Hepatocyte (in vitro differentiated cells): Measurements from ENCODE around the gene TTC27.

Source experiments
- CTCF ChIP-seq: fragments of 200-600 bp; sonication (generic); IDR thresholded peaks from 2 replicates; pipeline ENCODE4 v1.5.1; 2016; ENCODE audit warnings: antibody characterized with exemption, mild to moderate bottlenecking; ENCODE audit not compliant: poor library complexity
- EZH2 ChIP-seq: fragments of 200-600 bp; sonication (generic); IDR thresholded peaks from 2 replicates; pipeline ENCODE4 v1.6.1; 2016; ENCODE audit warnings: antibody characterized with exemption, mild to moderate bottlenecking, borderline replicate concordance

GRCh38 chr2:32632089-32632488 lies 4.2 kb downstream of the TTC27 start:
- no peak for TF ChIP-seq EZH2
- TF ChIP-seq CTCF = no peak
